COLO668 (cell line): Measurements from ENCODE around the gene OPHN1.

ENCODE experiments used
- DNase-seq: peaks from one replicate; lab custom pipeline; 2025; ENCODE audit not compliant: unreplicated experiment; lab: John Stamatoyannopoulos, UW

Gene OPHN1

DNA sequence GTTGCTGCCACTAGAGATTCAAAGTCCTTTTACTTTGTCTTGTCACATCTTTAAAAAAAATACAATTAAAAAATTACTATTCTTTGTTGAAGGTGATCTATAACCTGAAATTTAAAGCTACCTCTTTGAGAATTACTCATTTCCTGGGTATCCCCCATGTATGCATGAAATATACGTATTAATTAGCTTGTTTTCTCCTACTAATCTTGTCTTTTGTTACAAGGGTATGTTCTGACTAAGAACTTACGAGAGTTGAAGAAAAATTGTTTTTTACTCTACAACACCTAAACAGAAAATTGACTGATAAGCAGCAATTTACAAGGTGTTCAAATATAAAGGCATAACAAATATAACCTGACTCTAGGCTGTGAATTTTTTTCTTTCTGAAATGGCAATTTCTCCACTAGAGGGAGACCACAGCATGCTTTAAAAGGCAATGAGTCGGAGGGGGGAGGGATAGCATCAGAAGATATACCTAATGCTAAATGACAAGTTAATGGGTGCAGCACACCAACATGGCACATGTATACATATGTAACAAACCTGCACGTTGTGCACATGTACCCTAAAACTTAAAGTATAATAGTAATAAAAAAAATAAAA lies 249.6 kb downstream of the OPHN1 start:
- DNase-seq: no peak

DNA sequence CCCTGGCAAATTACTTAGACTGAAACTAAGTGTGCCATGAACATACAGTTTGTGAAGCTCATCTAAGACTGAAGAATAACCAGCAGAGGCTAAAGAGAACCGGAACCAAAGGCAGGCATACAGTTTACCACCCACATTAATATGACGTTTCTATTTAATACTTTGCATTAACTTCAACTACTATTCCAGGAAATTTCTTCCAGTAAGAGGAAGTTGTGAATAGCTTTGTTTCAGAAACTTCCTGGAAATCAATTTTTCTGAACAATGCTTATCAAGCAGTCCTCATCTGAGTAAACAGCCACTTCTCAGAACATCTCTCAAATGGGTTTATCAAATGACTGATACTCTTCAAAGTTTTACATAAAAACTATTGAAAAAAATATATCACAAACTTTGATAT lies 252.7 kb downstream of the OPHN1 start:
- no peak for DNase-seq

DNA sequence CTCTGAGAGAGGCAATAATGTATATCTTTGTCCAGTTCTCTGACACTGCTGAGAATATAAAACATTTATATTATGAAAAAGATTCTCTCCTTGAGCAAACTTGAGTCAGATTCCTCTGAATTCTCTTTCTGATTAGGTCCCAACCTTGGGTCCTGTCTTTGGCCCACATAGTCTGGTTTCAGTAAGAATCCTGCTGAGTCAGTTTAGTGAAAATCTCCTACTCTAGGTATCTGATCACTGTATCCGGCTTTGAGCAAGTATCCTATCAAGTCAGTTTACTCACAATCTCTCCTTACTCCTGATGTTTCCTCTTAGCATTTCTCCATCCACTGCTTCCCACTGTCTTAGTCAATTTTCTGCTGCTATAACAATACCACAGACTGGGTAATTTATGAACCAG lies 253.9 kb downstream of the OPHN1 start:
- DNase-seq: no peak

DNA sequence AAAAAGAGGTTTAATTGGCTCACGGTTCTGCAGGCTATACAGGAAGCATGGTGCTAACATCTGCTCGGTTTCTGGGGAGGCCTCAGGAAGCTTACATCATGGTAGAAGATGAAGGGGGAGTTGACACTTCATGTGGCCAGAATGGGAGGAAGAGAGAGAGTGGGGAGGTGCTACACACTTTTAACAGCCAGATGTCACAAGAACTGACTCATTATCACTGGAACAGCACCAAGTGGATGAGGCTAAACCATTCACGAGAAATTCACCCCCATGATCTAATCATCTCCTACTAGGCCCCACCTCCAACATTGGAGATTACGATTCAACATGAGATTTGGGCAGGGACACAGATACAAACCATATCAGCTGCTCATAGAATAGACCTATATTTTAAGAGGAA lies 255.8 kb downstream of the OPHN1 start:
- no peak for DNase-seq

DNA sequence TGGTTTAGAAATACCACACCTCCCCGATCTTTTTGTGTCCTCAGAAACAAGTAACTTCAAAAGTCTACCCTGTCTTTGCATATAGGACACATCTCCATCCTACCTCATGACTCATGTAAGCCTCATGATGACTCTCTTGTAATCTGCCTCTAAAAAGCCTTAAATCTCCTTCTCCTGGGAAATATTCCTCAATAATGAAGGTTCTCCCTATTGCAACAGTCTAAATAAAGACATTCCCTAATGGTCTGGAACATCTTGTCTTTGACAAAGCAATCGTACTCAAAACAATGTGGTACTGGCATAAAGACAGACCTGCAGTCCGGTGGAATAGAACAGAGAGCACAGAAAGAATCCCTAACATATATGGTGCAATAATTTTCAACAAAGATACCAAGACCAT lies 257.7 kb downstream of the OPHN1 start:
- no peak for DNase-seq

DNA sequence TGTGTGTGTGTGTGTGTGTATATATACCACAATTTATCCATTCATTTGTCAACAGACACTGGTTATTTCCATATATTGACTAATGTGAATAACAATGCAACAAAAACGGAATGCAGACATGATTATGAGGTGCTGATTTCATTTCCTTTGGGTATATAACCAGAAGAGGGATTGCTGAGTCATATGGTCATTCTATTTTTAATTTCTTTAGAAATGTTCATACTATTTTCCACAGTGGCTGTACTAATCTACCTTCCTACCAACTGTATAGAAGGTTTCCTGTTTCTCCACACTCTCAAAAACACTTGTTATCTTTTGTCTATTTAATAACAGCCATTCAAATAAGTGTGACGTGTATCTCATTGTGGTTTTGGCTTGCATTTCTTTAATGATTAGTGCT lies 269.9 kb downstream of the OPHN1 start:
- DNase-seq: no peak

DNA sequence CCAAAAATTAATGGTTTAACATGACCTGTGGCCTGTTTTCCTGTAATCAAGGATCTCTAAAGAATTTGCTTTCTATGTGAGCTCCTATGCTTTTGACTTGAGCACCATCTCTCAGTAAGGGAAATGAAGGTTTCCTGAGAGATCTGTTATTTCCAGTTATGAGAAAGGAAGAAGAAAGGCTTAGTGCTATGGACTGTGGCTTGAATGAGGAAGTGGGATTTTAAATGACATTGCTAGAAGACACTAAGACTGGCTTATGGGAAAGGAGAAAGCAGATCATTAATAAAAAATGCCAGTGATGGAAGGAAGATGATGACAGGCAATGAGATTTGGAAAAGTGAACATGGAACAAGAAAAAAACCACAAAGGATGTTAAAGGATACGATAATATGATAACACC lies 285.4 kb downstream of the OPHN1 start:
- no peak for DNase-seq

DNA sequence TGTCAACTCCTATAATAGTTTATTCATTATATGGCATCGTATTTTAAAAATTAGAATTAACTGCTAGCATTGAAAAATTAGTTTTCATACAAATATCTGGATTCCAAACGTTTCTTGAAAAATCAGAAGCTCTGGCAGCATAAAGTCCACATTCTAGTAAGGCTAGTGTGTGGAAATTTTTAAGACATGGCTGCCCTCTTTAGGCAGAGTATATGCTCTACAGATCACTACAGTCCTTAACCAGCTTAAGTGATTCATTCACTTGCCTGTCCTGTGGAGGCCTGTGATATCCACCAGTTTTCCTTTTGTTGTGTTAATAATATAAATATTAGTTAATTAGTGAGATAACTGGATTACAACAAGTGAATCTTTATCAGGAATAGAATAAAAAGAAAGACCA lies 287.2 kb downstream of the OPHN1 start:
- DNase-seq: no peak

DNA sequence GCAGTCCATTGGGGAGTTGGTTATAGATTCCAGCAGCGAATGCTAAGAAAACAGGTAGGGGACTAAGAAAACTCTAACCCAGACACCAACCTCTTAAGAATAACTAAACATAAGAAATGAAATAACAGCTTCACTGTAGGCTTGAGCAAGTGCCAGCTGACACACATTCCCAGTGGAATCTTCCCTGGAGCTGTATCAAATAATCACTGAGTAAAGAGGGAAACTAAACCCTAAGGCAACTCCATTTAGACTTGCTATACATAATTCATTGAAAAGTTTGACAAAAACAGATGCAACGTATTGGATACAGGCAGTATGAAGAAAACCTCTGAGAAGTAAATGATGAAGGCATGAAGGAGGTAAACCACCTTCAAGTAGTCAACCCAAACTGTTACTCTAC lies 293.5 kb downstream of the OPHN1 start:
- DNase-seq: no peak

DNA sequence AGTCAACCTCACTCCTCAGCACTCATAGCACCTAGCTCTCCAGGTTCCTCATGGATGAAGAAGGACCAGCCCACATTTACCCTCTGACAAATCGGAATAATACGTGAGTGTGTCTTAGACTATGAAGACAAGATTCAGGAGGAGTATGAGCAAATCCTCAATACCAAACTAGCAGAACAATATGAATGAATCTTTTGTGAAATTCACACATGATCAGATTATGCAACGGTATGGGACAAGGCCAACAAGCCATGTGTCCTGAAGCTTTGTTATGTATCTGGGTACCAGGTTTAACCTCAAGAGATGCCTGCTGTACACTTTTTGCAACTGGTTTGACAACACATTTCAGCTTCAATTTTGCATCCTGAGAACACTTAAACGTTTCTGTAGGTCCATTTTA lies 300.1 kb downstream of the OPHN1 start:
- DNase-seq: no peak

DNA sequence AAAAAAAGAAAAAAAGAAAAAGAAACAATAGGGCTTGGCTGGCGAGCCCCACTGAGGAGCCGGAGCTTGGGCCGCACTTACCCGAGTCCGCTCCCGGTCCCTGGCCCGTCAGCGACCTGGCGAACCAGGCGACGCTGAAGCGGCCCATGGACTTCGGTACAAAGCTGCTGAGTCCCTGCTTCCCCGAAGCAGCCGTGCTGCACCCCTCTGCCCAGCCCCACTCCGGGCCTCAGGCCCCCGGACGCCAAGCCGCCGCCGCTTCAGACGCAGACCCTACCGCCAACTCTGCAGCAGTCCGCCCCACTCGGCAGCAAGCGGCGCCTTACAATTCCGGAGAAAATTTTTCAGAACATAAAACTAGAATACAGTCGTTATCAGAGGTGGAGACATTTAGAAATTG lies 300.5 kb downstream of the OPHN1 start:
- DNase-seq: no peak

DNA sequence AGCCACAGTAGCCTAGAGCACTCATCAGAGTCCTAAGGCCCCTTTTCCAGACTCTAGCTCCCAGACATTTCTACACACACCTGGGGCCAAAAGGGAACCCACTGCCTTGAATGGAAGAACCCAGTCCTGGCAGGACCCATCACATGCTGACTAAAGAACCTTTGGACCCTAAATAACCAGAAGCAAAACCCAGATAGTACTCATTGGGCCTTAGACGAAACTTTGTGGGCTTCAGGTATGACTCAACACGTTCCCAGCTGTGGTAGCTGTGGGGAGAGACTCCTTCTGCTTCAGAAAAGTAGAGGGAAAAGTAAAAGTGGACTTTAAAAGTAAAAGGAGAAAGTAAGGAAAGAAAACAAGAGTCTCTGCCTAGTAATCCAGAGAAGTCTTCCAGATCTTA lies 311.5 kb downstream of the OPHN1 start:
- no peak for DNase-seq

DNA sequence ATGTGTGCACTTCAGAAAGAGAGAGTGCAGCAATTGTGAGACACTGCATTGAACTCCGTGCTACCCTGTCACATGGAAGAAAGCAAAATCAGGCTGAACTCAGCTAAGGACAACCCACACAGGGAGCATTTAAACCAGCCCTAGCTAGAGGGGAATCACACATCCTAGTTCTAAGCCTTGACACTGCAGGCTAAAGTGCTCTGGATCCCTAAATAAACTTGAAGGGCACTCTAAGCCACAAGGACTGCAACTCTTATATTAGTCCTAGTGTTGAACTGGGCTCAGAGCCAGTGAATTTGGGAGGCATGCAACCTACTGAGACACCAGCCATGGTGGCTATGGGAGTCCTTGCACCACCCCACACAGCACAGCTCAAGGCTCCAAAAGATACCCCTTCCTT lies 311.9 kb downstream of the OPHN1 start:
- DNase-seq: no peak

DNA sequence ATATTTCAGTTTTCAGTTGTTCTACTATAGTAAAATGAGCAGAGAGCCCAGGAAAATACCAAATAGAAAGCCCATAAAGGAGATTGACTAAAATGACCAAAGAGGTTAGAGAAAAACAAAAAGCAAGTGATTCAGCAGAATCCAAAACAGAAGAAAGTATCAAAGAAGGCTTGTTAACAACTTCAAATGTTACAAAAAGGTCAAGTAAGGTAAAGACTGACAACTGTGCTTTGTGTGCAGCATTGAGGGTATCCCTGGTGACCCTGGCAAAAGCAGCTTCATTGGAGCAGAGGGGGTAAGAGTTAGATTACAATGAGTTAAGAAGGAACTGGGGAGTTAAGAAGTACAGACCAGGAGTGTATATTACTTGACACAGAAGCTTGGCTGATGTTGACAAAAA lies 317.9 kb downstream of the OPHN1 start:
- no peak for DNase-seq

DNA sequence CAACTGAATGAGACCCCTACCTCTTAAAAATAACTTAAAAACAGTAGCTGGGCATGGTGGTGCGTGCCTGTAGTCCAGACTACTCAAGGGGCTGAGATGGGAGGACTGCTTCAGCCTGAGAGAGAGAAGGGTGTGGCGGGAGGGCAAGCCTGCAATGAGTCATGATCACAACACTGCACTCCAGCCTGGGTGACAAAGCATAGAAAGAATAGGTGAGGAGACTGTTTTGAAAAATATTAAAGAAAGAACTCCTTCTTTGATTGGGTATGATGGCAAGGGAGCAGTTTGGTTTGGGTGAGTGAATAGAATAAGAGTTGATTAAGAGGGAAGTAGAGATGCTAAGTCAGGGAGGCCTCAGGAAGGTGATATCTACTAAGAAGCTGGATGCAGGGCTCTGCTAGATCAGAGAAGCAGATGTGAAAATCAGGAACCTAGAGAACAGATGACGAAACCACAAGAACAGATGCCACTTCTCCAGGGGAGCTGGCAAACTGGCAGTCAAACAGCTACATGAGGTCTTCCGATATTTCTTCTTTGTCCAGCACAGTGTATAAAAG lies 318.6 kb downstream of the OPHN1 start:
- no peak for DNase-seq

DNA sequence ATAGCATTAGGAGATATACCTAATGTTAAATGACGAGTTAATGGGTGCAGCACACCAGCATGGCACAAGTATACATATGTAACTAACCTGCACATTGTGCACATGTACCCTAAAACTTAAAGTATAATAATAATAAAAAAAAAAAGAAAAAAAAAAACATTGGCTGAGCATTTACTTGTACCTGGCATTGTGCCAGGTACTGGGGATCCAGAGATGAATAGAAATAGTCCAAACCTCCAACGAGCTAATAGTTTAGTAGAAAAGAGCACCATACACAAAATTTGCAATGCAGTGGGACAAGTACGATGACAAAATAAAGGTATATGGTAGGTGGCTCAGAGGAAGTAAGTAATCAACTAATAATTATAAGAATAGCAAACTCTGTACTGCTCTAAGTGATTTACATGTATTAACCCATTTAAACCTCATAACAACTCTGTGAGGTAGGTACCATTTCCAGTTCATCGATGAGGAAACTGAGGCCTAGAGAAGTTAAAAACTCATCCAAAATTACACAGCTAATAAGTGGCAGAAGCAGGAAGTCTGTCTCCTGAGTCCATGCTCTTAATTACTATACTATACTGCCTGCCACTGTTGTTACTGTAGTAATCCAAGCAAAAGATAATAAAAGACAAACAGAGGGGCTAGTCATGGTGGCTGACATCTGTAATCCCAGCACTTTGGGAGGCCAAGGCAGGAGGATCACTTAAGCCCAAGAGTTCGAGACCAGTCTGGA lies 319.3 kb downstream of the OPHN1 start:
- DNase-seq: no peak

DNA sequence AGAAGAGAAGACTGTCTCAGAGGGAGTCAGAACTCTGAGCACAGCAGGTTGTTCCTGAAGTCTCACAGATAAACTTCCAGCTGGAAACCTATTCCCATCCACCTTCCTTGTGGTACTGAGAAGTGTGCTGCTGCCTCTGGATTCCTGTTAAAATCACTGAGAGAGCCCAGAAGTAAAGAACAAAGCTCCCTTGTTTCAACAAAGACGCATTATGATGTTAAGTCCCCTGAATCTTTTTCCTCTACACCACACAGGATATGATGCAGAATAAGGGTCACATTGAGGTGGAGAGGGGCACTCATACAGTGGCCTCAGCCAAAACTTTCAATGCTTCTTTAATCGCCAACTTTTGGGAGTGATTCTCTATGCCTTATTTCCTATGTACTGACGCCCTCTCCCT lies 321.0 kb downstream of the OPHN1 start:
- DNase-seq: no peak

DNA sequence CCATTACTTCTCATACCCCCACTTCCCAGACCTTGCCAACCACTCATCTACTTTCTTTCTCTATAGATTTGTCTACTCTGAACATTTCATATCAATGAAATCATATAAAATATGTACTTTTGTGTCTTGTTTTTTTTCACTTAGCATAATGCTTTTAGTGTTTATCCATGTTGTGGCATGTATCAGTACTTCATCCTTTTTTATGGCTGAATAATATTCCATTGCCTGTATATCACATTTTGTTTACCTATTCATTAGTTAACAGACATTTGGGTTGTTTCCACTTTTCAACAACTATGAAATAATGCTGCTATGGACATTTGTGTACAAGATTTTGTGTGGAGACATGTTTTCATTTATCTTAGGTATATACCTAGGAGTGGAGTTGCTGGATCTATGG lies 324.1 kb downstream of the OPHN1 start:
- no peak for DNase-seq

DNA sequence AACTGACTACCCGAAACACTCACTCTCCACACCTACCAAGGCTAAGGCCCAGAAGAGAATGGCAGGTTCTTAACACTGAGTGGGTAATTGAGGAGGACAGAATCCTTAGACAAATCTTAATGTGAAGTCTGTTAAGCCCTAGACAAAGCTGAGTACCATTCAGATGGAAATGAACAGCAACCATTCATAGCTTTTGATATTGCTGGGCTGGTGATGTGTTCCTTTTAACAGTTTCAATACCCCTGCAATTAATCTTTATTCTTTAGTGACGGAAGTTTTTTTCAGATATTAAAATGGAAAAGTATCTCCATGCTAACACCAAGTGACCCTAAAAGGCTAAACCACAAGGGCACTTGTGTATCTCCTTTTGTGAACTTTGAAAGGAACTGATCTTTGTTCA lies 334.9 kb downstream of the OPHN1 start:
- no peak for DNase-seq

DNA sequence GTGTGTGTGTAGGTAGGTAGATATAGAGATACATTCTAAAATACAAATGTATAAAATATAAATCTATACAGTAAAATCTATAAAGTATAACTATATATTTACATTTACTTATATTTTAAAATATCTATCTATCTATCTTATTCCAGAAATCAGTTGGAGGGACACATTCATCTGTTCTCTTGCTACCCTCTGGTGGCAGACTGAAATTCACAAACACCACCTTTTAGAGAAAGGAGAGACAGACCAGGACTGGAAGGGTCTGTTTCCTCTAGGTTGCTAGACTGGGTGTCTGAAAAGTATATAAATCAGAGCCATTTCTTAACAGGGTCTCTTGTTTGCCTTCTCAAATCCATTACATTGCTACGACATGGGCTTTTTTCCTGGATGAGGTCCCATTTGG lies 343.0 kb downstream of the OPHN1 start:
- DNase-seq: no peak

DNA sequence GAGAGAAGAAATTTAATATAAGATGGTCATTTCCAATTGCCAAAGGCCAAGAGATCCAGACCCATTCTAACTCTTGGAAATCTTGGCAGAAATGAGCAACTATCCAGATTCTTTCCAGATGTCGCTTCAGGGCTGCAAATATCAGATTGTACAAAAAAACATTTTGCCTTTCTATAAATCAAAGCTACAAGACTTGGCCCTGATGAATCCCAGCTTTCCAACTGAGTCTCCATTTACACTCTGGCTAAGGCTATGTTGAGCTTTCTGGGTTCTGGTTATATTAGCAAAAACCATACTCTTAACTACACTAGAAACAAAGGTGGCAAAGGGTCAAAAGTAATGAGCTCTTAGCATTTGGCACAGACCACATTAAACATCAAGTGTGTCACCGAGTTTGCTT lies 345.8 kb downstream of the OPHN1 start:
- no peak for DNase-seq

DNA sequence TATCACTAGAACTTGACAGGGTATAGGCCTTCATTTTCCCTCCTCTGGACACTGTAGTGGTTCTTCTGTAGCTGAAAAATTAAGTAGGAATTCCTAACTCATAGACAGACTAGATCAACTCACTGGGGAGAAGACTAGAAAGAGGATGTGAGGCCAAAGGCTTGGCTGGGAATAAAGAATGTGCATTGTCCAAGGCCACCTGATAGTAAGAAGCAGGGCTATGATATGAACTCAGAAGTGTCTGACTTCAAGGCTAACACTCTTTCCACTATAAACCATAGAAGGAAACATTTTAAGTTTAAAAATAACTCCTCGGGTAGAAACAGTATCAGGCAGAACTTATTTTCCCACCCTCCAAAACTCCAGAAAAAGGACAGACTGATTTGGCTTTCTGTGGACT lies 346.6 kb downstream of the OPHN1 start:
- no peak for DNase-seq

DNA sequence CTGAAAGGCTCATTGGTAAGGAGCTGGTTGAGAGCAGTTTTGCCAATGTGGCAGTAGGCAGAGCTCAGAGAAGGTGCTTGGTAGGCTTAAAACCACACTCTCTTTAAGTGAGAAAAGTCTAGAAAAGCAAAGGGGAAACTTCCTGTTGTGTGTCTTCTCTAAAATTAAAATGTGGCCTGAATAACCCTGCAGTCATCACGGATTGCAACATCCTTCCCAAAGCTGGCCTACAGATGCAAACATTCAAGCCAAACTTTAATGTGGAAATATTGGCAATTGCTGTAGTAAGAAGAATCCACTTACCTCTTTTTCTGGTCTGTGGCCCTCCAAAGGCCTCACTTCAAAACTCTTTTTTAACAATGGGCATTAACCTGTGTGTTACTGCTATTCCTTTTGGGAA lies 348.5 kb downstream of the OPHN1 start:
- DNase-seq: no peak
